Measurements from ENCODE around the gene NFAM1. TPM values are rescaled to one million over a fixed set of nuclear protein-coding genes. Genes with fewer than 3 reads are reported as not detected.

NFAM1 gene
- total RNA-seq, 1 experiment from 2014 or later, result not detected

DNA sequence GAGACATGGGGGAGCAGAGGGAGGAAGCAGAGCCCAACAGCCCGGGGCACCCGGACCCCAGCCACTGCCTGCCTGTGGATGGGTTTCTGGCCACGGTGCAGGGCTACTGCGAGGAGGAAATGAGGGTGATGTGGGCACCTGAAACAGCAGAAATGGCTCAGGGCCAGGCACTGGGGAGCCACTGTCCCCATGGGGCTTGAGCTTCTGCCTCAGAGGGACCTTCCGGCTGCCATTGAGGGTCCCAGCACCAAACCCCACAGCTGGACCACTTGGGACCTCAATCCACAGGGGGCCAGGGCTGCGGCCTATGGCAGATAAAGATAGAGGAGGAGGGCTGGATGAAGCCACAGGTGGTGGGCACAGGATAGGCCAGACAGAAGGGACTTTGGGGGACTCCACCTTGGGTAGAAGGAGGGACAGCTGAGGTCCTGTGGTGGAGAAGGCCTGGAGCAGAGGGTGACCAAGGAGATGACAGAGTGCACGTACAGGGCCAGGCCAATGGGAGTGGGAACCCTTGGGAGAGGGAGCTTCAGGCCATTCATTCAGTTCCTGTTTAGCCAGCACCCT, 48.3 kb downstream of the NFAM1 start:
- DNase-seq (ENCODE audit: low spot score), result no peak

DNA sequence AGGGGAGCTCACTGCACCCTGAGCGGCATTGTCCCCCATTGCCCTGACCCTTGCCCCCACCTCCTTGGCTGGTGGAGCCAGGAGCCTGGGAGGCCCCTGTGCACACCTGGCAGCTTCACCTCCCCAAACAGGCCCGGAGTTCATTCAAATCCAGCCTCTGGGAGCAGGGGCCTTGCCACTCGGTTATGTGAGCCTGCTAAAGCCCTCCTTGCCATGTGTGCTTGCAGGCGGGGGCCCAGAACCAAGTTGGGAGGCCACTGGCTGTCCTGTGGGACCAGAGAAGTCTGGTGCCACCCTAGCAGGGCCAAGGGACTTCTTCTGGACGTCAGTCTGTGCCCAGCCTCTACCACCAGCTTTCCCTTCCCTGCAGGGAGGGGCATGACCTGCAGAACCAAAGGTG, 48.9 kb downstream of the NFAM1 start:
- DNase-seq (ENCODE audit: low spot score), result no peak

DNA sequence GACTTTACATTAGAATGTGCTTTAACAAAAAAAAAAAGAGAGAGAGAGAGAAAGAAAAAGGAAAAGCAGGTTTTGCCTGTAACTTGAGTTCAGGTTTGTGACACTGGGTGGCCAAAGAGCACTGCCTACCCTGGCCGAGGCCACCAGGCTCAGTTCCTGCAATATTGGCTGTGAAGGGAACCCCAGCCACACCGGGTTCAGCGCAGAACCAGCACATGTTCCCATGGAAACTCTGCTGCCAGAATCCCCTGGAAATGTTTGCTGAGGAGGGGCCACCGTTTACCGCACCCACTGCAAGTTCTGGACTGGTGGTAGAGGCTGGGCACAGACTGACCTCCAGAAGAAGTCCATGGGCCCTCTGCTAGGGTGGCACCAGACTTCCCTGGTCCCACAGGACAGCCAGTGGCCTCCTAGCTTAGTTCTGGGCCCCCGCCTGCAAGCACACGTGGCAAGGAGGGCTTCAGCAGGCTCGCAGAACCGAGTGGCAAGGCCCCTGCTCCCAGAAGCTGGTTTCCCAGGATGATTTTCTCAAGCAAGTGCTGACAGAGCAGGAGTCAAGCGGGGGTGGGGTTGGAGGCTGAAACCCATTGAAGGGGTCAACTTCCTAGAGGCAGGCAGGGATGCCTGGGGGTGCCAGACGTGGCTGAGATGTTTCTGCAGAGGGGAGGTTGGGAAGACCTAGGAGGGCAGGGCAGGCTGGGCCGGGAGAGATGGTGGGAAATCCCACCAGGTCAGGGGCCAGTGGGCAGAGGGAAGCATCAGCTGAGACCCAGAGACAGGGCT, 51.2 kb downstream of the NFAM1 start:
- no peak for DNase-seq (ENCODE audit: low spot score)

DNA sequence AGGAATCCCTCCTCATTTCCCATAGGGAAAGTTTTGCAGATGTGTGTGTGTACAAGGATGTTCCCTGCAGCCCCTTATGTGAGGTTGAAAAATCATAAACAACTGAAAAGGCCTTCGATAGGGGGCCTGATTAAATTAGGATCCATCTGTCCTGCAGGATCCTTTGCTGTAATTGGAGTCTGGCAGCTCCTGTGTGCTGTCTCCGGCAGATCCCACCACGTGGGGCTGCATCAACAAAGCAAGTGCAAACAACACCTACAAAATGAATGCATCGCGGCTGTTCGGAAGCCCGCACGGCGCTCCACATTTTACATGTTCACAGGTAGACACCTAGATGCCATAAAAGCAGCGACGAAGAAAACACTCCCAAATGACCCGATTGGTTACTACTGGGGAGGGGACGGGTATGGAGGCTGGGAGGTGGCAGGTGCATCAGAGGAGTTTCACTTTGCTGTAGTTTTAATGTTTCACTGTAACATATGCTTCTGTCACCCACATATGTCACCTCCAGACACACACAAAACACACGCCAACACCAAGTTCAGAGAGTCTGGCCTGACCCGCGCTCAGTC, 52.2 kb downstream of the NFAM1 start:
- DNase-seq (ENCODE audit: low spot score), result no peak

DNA sequence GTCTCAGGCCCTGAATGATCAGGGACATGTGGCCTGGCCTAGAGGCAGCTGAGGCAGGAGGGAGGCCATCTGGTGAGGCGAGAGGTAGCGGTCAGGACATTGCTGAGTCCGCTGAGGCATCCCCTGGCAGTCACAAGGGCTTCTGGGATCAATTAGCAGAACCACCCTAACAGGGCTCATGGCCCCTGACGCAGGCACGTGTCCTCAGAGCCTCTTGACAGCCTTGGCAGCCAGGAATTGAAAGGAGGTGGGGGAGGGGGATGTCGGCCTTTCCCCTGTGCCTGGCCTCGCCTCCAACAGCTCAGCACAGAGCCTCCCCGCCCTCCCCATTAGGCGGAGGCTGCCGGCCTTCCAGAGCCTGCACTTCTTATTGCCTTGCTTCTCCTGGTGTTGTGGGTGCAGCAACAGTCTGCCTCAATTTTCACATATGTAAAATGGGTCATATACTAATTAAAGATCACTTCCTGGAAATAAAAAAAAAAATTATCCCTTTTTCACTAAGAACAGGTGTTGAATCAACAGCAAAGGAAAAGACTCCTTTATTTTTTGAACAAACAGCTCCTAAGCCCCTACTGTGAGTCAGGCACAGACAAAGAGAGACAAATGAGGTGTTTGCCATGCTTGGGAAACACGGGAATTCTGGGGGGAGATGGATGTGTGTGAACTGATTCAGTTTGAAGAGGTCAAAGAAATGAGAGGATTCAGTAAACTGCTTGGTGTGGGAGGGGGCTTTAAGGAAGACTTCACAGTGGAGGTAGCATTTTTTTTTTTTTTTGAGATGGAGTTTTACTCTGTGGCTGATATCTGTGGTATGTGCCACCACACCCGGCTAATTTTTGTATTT, 55.3 kb downstream of the NFAM1 start:
- no peak for DNase-seq (ENCODE audit: low spot score)

DNA sequence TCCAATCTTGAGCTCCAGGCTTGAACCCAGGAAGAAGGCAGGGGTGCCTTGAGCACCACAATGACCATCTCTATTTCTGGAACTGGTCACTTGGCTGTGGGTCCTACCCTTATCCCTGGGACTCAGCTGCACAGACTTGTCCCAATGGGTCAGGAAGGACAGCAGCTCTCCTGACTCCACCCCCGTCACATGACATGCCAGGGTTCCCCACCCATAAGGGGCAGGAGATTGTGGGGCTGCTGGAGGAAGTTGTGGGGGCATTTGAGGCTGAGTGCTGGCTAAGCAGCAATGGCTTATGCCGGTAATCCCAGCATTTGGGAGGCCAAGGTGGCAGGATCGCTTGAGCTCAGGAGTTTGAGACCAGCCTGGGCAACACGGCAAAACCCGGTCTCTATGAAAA, 56.2 kb downstream of the NFAM1 start:
- DNase-seq (ENCODE audit: low spot score), result no peak

DNA sequence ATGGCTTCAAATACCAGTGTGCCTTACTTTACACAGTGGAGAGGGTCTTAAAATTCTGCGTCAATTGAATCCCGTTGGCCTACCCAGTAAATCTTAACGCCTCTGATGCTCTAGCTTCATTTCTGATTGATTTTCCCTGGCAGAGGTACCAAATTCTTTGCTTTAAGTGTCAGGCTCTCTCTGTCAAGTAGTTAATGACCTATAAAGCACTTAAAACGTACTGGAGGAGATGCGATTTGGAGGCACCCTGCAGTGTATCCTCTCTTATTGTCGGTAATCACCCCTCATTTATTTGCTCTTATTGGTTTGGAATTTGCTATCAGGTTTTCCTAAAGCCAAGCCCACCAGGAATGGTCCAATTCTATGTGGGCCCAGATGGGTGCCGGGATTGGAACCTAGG, 59.2 kb downstream of the NFAM1 start:
- DNase-seq (ENCODE audit: low spot score), result no peak

DNA sequence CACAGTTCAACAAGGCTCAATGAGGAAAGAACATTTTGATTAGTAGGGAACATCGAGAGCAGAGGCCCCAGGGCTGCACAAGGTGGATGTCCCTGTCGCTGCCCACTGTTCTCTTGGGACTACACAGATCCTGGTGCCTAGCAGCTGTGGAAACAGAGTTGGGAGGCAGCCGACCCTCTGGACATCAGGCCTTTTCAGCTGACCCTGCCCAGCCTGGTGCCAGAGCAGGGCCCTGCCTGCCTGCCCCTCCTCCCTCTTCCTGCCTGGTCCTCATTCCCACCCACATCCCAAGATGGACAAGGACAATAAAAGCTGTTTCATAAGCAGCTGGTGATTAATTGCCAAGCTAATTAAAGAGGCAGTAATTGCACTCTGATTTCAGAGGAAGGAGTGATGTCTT, 60.7 kb downstream of the NFAM1 start:
- DNase-seq (ENCODE audit: low spot score), result no peak

DNA sequence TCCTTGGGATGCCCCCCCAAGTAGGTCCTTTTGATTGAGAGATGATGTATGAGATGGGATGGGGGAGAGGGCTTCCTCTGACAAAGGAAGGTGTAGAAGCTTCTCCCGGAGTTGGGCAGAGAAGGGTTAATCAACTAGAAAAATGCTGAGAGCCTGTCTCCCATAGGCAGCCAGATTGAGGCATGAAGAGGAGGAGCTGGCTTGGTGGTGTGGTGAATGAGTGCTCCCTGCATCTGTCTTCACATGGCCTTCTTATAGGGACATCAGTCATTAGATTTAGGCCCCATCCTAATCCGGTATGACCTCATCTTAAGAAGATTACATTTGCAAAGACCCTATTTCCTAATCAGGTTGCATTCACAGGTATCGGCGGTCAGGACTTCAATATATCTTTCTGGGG, 61.1 kb downstream of the NFAM1 start:
- DNase-seq (ENCODE audit: low spot score), result no peak

DNA sequence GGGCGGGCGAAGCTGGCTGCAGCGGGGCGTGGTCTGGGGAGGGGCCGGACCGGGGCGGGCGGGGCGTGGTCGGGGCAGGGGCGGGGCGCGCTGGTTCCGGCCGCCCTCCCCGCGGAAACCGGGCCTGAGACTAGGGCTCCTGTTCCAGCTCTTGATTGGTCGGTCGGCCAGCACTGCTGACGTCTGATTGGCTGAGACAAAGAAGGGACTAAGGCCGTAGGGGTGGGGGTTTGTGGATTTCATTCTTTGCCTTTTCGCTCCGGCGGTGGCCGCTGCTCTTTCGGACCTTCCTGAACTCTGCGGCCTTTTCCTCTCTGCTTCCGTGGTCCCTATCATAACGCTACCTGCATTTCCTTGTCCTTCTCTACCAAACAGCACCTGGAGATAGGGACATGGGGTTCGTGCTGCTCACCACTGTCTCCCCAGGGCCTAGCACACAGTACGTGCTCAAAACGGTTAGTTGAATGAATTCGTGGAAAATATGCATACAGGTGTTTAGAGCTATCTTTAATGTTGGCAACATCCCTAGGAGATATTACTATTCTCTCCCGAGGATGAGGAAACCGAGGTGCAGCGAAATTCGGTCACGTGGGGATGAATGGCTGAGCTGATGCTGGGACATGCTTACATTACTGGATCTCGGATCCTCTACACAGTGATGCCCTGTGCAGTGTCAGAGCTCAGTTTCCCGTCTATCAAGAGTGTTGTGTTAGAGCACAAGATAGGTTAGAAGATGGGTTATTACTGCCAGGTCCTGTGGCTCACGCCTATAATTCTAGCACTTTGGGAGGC, 62.8 kb downstream of the NFAM1 start:
- DNase-seq (ENCODE audit: low spot score), result peak; percentile 92

DNA sequence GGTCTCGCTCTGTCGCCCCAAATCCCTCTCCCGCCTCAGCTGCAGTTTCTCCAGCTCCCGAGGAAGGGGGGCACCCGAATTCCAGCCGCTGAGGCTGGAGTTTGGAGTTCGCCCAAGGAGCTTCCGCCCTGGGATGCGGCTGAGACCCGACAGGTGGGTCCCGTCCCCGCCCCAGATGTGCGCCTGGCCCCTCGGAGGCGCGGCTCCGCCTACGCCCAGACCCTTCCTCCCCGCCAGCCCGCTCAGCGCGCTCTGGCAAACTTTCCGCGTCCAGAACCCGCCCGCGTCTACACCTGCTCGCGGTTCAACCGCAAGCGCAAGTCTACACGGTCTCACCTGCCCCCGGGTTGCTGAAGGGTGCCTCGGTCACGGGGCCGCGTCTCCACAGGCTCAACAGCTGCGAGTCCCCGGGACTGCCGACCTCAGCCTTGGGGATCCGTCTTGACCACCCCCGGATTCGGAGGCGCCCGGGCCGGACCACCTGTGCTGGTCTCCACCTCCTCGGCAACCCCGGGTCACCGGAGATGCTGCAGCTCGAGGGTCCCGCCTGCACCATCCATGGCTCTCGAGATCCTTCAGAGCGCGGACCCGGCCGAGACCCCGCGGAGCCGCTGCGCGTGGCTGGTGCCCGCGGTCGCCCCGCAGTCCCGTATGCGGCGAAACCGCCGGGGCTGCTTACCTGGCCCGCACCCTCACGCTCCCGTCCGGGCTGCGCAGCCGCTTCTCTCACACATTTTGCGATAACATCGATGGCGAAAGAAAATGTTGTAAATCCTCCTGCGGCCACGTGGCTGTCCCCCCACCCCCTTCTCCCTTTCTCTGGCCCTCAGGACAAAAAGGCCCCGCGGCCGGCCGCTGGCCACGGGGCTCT, 63.6 kb downstream of the NFAM1 start:
- DNase-seq (ENCODE audit: low spot score), result no peak

DNA sequence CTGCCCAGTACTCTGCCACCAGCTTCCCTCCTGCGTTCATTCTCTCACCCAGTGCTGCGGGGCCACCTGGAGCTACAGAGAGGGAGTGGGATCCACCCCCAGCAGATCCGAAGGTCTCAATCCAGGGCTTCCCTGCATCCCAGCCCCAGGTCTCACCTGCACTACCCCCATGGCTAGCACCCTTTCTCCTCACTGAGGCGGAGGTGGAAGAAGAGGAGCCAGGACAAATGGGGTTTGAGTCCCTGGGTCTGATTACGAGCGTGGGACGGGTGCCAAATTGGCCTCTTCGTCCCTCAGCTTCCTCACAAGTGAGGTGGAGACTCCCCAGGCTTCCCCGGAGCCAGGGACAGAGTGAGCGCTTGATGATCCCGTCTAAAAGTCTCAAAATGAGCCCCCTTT, 64.2 kb downstream of the NFAM1 start:
- no peak for DNase-seq (ENCODE audit: low spot score)

DNA sequence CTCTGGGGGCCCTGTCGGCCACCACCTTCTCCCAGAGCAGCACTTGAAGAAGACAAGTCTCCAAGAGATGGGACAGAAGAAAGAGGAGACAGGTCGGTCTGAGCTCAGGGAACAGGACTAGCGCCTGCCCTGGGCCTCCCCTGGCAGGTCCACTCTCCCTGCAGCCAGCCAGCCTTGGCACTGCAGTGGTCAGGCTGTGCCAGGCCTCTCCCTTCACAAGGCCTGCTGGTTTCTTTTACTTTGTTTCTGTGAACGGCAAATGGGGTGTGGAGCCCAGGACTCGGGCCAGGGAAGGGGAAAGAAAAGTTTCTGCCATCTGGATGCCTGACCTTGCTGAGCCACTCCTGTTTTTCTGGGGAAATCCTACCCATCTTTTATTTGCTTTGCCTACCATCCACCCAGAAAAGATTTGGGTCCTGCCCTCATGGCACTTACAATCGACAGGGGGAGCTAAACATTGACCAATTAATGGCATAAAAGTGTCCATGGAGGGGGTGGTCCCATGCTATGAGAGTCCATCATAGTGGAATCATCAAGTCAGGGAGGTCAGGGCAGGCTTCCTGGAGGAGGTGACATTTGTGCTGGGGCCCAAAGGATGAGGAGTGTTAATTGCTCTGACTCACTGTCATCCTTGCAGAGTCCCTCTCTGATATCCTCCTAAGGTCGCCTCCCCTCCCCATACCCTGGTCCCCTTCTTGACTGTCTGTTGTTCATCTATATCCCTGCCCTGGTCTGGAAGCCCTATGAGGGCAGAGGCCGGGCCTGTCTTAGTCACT, 65.2 kb downstream of the NFAM1 start:
- DNase-seq (ENCODE audit: low spot score), result no peak

DNA sequence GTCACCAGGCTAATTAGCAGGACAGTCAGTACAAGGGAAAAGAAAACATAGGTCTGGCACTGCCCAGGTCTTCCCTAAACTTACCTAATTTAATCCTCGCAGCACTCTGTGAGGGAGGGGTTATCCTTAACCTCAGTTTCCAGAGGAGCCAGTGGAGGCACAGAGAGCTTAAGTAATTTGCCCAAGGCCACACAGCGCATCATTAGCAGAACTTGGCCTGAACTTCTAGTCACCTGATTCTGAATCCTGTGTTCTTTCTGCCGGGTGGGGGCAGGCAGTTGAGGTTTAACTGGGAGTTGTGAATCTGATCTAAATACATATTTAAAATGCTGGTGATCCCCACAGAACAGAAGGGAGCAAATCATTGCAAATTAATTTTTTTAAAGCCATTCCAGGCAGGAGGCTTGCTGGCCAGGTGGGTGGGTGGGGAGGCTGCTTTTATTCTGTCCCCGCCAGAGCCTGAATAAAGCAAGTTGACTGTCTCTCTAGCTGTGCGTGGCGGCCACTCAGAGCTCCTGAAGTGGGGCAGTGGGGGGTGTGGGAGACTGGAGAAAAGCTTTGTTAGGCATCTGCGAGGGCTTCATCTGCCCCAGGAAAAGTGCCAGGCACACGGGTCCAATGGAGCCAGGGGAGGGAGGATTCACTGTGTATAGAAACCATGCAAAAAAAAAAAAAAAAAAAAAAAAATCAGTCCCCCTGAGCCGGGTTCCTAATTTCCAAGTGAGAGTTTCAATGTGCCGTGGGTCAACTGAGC, 66.1 kb downstream of the NFAM1 start:
- no peak for DNase-seq (ENCODE audit: low spot score)

DNA sequence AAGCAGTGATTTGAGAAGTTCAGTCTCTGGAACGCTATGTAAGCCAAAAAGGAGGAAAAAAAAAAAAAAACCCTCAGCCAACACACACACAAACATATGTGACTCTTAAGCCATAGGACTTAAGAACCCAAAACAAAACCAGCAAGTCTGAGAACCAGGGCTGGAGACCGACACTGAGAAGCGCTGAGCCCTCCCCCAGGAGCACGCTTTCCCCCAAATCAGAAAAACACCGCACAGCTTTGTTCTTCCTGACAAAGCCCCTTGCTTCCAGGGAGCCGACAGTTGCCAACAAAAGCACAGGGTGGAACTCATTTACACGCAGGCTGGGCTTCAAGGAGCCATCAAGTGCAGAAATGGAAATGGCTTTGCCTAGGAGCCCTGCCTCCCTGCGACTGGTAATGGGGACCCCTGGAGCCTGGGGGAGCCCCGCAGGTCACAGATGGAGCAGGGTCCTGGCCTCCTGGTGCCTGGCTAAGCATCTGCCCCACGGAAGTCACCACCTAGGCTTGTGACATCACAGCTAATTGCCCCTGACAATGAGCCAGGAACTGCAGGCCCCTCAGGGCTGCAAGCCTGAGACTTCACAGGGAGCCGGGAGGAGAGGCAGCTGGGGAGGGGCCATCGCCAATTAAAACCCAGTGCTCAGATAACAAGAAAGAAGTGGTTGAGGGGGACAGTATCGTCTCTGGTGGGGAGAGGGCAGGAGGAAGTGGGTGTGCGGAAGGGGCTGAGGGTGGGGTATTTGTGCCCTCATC, 66.9 kb downstream of the NFAM1 start:
- DNase-seq (ENCODE audit: low spot score), result no peak

DNA sequence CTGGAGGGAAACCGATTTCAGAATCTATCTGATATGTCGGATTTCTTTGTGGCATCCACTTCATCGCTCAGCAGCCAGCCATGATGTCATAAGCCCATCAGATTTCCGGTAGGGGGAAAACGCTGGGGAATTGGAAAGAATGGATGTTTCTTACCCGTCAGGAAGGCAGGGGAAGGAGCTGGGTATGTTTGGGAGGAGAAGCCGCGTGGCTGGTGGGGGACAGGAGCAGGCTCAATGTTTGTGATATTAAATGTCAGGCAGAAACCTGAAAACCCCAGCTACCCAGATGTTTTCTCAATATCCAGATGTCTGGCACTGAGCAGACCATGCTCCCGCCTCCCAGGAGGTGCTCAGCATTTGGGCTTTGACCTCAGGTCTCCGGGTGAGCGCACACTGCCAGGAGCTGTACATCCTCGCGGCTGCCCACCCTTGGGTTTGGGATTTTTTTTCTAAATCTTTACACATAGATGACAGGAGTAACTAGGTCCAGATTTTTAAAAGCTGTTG, 67.5 kb downstream of the NFAM1 start:
- DNase-seq (ENCODE audit: low spot score), result no peak

DNA sequence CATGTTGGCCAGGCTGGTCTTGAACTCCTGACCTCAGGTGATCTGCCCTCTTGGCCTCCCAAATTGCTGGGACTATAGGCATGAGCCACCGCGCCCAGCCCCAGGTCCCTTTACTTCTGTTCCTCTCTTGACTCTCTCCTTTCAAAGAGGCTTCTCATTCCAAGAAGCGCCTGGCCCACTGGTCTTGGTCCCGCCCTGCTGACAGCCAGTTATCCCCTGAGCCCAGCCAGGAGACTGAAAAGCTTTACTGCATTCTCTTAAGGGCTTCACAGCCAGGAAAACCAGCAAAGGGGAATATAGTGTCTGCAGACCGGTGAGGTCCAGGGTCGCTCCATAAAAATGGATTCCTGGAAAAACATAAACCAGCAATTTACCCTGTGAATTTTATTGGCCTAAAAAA, 68.3 kb downstream of the NFAM1 start:
- DNase-seq (ENCODE audit: low spot score), result no peak

DNA sequence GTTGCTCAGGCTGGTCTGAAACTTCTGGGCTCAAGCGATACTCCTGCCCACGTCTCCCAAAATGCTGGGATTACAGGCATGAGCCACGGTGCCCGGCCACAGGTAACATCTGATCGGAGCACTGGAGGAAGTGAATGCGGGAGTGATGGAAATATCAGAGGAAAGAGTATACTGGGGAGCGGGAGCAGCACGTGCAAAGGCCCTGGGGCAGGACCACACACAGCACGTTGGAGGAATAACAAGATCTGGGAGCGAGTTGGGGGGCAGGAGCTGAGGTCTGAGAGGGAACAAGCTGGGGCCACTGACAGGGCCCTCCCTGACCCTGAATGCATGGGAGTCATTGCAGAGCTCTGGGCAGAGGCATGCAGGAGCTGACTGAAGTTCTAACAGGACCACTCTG, 70.7 kb downstream of the NFAM1 start:
- DNase-seq (ENCODE audit: low spot score), result no peak

Measured in H4 (cell line).